Karpas-422 (cell line): ENCODE measurements around the gene NFASC. TPM values are rescaled to one million over a fixed set of nuclear protein-coding genes. Genes with fewer than 3 reads are reported as not detected.
A peak's percentile ranks its signal among the peaks of the same experiment; 100 is the strongest.

ENCODE experiments used
- DNase-seq: peaks from one replicate; pipeline ENCODE4 v3.0.0-alpha.2; 2015
- H2AFZ ChIP-seq: fragments of 200-600 bp; sonication (generic); 2 replicates; pipeline ENCODE4 v1.6.1; 2014; ENCODE audit warnings: antibody characterized with exemption, low read length, mixed read lengths
- H3K27ac ChIP-seq: fragments of 200-600 bp; sonication (generic); 2 replicates; pipeline ENCODE4 v1.5.1; 2014; ENCODE audit warnings: mild to moderate bottlenecking, low read length, moderate library complexity
- H3K27me3 ChIP-seq: fragments of 200-600 bp; sonication (generic); 2 replicates; pipeline ENCODE4 v1.6.1; 2014; ENCODE audit warnings: low read length, mixed read lengths
- H3K36me3 ChIP-seq: fragments of 200-600 bp; sonication (generic); 2 replicates; pipeline ENCODE4 v1.6.1; 2014; ENCODE audit warnings: low read length, mixed read lengths; ENCODE audit not compliant: insufficient read depth
- H3K4me1 ChIP-seq: fragments of 200-600 bp; sonication (generic); 2 replicates; pipeline ENCODE4 v1.6.1; 2014; ENCODE audit warnings: mild to moderate bottlenecking, low read length, mixed read lengths
- H3K4me2 ChIP-seq: fragments of 200-600 bp; sonication (generic); 2 replicates; pipeline ENCODE4 v1.6.1; 2014; ENCODE audit warnings: low read length, low read depth, mild to moderate bottlenecking; ENCODE audit not compliant: poor library complexity, severe bottlenecking
- H3K4me3 ChIP-seq: fragments of 200-600 bp; sonication (generic); 2 replicates; pipeline ENCODE4 v1.5.1; 2014; ENCODE audit warnings: mild to moderate bottlenecking, antibody characterized with exemption, low read length, mixed read lengths
- H3K79me2 ChIP-seq: fragments of 200-600 bp; sonication (generic); 2 replicates; pipeline ENCODE4 v1.6.1; 2014; ENCODE audit warnings: mild to moderate bottlenecking, low read length, mixed read lengths
- H3K9ac ChIP-seq: fragments of 200-600 bp; sonication (generic); 2 replicates; pipeline ENCODE4 v1.6.0; 2014; ENCODE audit warnings: low read length
- H3K9me2 ChIP-seq: fragments of 200-600 bp; sonication (generic), shearing (Covaris generic); replicated peaks from 2 replicates; pipeline ENCODE4 v1.6.0; 2014; ENCODE audit warnings: mild to moderate bottlenecking, low read length, moderate library complexity; ENCODE audit not compliant: insufficient read depth
- H3K9me3 ChIP-seq: fragments of 300-700, 200-600 bp; sonication (generic); 2 replicates; pipeline ENCODE4 v1.6.1; 2014; ENCODE audit warnings: low read length, mixed read lengths
- H4K20me1 ChIP-seq: fragments of 200-600 bp; sonication (generic); 2 replicates; pipeline ENCODE4 v1.6.1; 2014; ENCODE audit warnings: mild to moderate bottlenecking, antibody characterized with exemption, low read length, low read depth; ENCODE audit not compliant: insufficient read depth
- total RNA-seq: library from RNA; depleted of rRNA; stranded (reverse); fragments of >200 nt; shearing (Covaris generic); gene quantifications from 2 replicates; pipeline ENCODE4 v1.2.3, GENCODE V29; 2014; ENCODE audit warnings: low replicate concordance

NFASC gene
- total RNA-seq, 1 experiment from 2014 or later = 0.75 TPM

DNA sequence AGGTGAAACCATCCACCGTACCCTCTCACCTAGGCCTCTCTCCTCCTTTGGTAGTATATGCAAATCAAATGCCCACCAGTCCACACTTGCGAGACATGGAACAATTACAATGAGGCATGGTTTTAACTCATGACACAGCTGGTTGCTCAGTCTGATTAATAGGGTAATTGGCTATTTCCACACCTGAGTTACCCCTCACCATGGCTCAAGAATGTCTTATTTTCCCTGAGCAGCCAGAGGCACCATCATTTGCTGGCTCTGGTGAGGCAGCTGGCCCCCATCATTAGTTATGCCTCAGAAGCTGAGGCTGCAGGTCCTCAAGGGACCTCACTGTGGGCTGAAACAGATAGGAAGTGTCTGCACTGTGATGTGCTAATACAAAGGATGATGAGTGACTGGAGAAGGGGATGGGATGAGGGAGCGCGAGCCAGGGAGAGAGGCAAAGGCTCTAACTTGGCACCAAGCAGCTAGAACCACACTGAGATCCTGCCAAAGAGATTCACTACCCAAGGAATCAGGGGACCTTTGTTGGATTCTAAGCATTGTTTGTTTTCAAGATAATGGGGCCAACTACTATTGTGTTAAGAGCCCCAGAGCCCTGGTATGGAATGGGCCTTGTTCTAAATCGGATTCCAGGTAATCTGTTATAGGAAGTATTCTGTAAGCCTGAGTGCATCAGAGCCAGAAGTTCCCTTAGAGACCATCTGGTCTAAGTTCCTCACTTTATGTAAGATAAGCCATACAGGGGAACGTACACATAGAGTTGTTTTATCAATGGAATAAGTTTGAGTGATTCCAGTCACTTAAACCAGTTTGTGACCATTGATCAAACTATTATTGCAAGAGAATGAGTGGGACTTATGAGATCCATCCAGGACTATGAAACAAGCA is 92.3 kb downstream of the NFASC start:
- Histone ChIP-seq H3K4me3 (peak overlapping the region; percentile 60), H3K4me1 (peaks cover 79% of the 10 kb centered on the region), H4K20me1 (no peaks in the 10 kb centered on the region), H3K27me3 (no peaks in the 10 kb centered on the region), H3K9me3 (no peaks in the 10 kb centered on the region), H3K9me2 (no peaks in the 10 kb centered on the region), H3K9ac (peak overlapping the region; percentile 59), H3K79me2 (no peaks in the 10 kb centered on the region), H2AFZ (0 out of 2 replicates have a peak overlapping the region, but pooled peaks have one; percentile 7), H3K4me2 (peak overlapping the region; percentile 77), H3K36me3 (no peaks in the 10 kb centered on the region), H3K27ac (peak overlapping the region; percentile 94)
- peak; percentile 93 for DNase-seq

DNA sequence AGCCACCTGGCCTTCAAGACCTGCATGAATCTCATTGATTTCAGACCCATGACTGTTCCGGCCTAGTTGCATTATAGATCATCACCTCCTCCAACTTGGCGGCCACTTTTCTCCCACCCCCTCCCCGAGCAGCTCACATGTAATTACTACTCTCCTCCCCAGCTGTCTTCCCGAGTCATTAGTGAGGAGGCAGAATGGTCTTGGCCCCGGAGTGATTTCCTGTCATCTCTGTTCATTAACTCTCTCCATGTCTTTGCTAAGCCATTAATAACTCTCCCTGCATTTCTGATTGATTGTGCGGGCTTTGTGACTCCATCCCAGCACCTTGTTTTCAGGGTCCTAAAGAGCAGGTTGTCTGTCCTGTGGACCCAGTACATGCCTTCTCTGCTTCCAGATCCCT is 96.8 kb downstream of the NFASC start:
- H3K36me3 ChIP-seq = no peaks in the 10 kb centered on the region
- H2AFZ ChIP-seq = no peak overlapping the region
- H4K20me1 ChIP-seq = no peaks in the 10 kb centered on the region
- H3K4me1 ChIP-seq = peaks cover 82% of the 10 kb centered on the region
- H3K27ac ChIP-seq = no peak overlapping the region
- H3K9me3 ChIP-seq = no peaks in the 10 kb centered on the region
- no peaks in the 10 kb centered on the region for H3K79me2 ChIP-seq
- no peak overlapping the region for H3K9ac ChIP-seq
- H3K4me2 ChIP-seq = no peak overlapping the region
- H3K9me2 ChIP-seq = no peaks in the 10 kb centered on the region
- H3K4me3 ChIP-seq = no peak overlapping the region
- no peak for DNase-seq
- no peaks in the 10 kb centered on the region for H3K27me3 ChIP-seq

DNA sequence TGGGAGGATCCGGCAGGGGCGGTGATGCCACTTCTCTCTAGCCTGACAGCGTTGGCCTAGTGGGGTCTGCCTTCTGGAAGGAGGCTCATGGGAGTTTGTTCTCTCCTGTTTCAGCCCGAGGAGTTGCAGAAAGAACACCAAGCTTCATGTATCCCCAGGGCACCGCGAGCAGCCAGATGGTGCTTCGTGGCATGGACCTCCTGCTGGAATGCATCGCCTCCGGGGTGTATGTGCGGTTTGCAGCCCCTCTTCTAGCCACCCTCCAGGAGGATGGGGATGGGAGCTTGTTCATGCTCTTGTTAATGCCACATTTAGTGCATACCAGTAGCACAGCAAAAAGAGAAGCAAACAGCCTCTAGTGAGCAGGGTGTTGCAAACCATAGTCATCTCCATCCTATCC is 97.5 kb downstream of the NFASC start:
- Histone ChIP-seq H3K9ac (no peak overlapping the region; the same call in 1 of the 2 replicates), H3K9me3 (no peaks in the 10 kb centered on the region), H3K36me3 (no peaks in the 10 kb centered on the region), H3K4me1 (peaks cover 77% of the 10 kb centered on the region), H2AFZ (no peak overlapping the region), H3K27ac (no peak overlapping the region), H3K79me2 (no peaks in the 10 kb centered on the region), H4K20me1 (no peaks in the 10 kb centered on the region), H3K4me3 (no peak overlapping the region), H3K4me2 (peak overlapping the region; percentile 12), H3K9me2 (no peaks in the 10 kb centered on the region), H3K27me3 (no peaks in the 10 kb centered on the region)
- no peak for DNase-seq

- Histone ChIP-seq H3K4me2 (peak overlapping the region; percentile 12), H3K27me3 (no peaks in the 10 kb centered on the region), H3K4me3 (no peak overlapping the region), H3K27ac (no peak overlapping the region), H2AFZ (no peak overlapping the region), H4K20me1 (no peaks in the 10 kb centered on the region), H3K9me2 (no peaks in the 10 kb centered on the region), H3K4me1 (peaks cover 69% of the 10 kb centered on the region), H3K79me2 (no peaks in the 10 kb centered on the region), H3K9ac (no peak overlapping the region), H3K36me3 (no peaks in the 10 kb centered on the region), H3K9me3 (no peaks in the 10 kb centered on the region)
- DNase-seq = no peak
Observed at GRCh38 chr1:204968951-204969350, 98.3 kb downstream of the NFASC start.

- H3K4me2 ChIP-seq = peak overlapping the region; percentile 38
- no peaks in the 10 kb centered on the region for H4K20me1 ChIP-seq
- H3K36me3 ChIP-seq = no peaks in the 10 kb centered on the region
- no peaks in the 10 kb centered on the region for H3K9me3 ChIP-seq
- no peaks in the 10 kb centered on the region for H3K27me3 ChIP-seq
- H2AFZ ChIP-seq = no peak overlapping the region
- no peak for DNase-seq
- H3K27ac ChIP-seq = peak overlapping the region; percentile 60
- H3K9me2 ChIP-seq = no peaks in the 10 kb centered on the region
- peaks cover 71% of the 10 kb centered on the region for H3K4me1 ChIP-seq
- no peak overlapping the region for H3K4me3 ChIP-seq
- H3K9ac ChIP-seq = 0 out of 2 replicates have a peak overlapping the region, but pooled peaks have one; percentile 38
- H3K79me2 ChIP-seq = no peaks in the 10 kb centered on the region
Observed at GRCh38 chr1:204970937-204971336, 100.3 kb downstream of the NFASC start.

DNA sequence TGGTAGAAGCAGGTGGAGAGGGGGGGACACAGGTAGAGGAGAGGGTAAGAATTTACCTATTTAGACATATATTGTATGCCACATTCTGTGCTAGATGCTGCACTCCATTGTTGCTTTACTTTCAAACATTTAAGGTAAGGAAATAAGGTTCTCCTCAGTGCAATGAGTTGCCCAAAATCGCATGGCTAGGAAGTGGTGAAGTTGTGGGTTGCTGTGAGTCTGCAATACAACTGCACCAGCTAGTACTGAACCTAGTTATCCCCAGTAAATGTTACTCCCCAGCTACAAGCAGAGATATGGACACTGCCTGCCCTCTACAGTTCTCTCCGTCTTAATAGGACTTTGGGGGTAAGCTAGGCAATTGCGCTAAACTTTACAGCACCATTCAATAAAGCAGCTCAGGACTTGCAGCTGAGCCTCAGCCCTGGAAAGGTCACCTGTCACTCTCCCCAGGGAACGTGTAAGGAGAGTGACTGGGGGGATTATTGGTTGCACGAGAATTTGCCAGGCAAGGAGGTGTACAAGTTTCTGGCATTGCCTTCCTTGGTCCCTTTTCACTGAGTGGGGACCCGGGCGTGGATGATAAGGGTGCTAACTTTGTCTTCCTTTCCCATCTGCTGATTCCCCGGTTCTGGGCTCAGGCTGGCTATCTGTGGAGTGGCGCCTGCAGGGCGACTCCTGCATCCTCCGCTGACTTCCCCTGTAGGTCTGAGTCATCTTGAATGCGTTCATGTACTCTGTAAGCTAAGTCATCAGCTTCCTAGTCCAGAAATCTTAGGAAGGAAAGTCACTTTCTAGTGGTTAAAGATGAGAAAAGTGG is 101.1 kb downstream of the NFASC start:
- no peak for DNase-seq
- peaks cover 76% of the 10 kb centered on the region for H3K4me1 ChIP-seq
- 0 out of 2 replicates have a peak overlapping the region, but pooled peaks have one; percentile 5 for H2AFZ ChIP-seq
- H3K9me3 ChIP-seq = no peaks in the 10 kb centered on the region
- H3K36me3 ChIP-seq = no peaks in the 10 kb centered on the region
- no peaks in the 10 kb centered on the region for H3K27me3 ChIP-seq
- peak overlapping the region; percentile 5; the same call in 1 of the 2 replicates for H3K4me3 ChIP-seq
- H3K9me2 ChIP-seq = no peaks in the 10 kb centered on the region
- no peaks in the 10 kb centered on the region for H3K79me2 ChIP-seq
- H3K4me2 ChIP-seq = peak overlapping the region; percentile 38
- peak overlapping the region; percentile 33 for H3K9ac ChIP-seq
- no peak overlapping the region; the same call in 1 of the 2 replicates for H3K27ac ChIP-seq
- H4K20me1 ChIP-seq = no peaks in the 10 kb centered on the region

- Histone ChIP-seq H3K4me1 (peaks cover 76% of the 10 kb centered on the region), H3K36me3 (no peaks in the 10 kb centered on the region), H2AFZ (0 out of 2 replicates have a peak overlapping the region, but pooled peaks have one; percentile 5), H3K4me2 (peak overlapping the region; percentile 38), H3K27ac (no peak overlapping the region; the same call in 1 of the 2 replicates), H4K20me1 (no peaks in the 10 kb centered on the region), H3K4me3 (no peak overlapping the region), H3K9ac (peak overlapping the region; percentile 33; the same call in 1 of the 2 replicates), H3K27me3 (no peaks in the 10 kb centered on the region), H3K9me3 (no peaks in the 10 kb centered on the region), H3K9me2 (no peaks in the 10 kb centered on the region), H3K79me2 (no peaks in the 10 kb centered on the region)
- DNase-seq = no peak
Observed at GRCh38 chr1:204972426-204972825, 101.8 kb downstream of the NFASC start.

DNA sequence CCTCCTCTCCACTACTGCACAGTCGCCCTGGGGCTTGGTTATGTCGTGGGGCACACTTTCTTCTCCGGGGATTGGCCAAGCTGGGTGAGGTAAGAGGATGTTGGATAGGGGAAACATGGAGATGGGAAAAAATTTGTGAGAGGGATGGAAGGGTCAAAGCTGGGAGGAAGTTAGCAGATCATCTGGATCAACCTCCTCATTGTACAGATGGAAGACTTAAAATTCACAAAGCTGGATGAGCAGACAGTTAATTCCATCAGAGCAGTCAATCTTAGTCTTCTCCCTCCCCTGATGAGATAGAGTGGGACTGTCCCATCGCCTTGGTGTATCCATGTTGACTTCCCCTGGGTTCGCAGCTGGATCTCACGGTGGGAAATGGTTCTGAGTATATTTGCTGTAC is 102.8 kb downstream of the NFASC start:
- Histone ChIP-seq H3K79me2 (no peaks in the 10 kb centered on the region), H3K4me1 (peaks cover 68% of the 10 kb centered on the region), H4K20me1 (no peaks in the 10 kb centered on the region), H3K27me3 (no peaks in the 10 kb centered on the region), H3K9me3 (no peaks in the 10 kb centered on the region), H3K9me2 (no peaks in the 10 kb centered on the region), H3K36me3 (no peaks in the 10 kb centered on the region), H2AFZ (no peak overlapping the region), H3K9ac (no peak overlapping the region), H3K27ac (no peak overlapping the region), H3K4me3 (no peak overlapping the region), H3K4me2 (no peak overlapping the region)
- no peak for DNase-seq
